ENCODE measurements around the gene KRTAP4-2.

- TF ChIP-seq, protein P1, sequence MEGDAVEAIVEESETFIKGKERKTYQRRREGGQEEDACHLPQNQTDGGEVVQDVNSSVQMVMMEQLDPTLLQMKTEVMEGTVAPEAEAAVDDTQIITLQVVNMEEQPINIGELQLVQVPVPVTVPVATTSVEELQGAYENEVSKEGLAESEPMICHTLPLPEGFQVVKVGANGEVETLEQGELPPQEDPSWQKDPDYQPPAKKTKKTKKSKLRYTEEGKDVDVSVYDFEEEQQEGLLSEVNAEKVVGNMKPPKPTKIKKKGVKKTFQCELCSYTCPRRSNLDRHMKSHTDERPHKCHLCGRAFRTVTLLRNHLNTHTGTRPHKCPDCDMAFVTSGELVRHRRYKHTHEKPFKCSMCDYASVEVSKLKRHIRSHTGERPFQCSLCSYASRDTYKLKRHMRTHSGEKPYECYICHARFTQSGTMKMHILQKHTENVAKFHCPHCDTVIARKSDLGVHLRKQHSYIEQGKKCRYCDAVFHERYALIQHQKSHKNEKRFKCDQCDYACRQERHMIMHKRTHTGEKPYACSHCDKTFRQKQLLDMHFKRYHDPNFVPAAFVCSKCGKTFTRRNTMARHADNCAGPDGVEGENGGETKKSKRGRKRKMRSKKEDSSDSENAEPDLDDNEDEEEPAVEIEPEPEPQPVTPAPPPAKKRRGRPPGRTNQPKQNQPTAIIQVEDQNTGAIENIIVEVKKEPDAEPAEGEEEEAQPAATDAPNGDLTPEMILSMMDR (IDR thresholded peaks at IDR 0.05): no peak
- TF ChIP-seq POLR2A (IDR thresholded peaks at IDR 0.05): no peak
Observed at GRCh38 chr17:41178843-41179616, 1.0 kb upstream of the KRTAP4-2 start.

All from heart left ventricle (tissue), 13 donors.